Measurements from ENCODE around the gene PEA15.

The PEA15 gene

DNA sequence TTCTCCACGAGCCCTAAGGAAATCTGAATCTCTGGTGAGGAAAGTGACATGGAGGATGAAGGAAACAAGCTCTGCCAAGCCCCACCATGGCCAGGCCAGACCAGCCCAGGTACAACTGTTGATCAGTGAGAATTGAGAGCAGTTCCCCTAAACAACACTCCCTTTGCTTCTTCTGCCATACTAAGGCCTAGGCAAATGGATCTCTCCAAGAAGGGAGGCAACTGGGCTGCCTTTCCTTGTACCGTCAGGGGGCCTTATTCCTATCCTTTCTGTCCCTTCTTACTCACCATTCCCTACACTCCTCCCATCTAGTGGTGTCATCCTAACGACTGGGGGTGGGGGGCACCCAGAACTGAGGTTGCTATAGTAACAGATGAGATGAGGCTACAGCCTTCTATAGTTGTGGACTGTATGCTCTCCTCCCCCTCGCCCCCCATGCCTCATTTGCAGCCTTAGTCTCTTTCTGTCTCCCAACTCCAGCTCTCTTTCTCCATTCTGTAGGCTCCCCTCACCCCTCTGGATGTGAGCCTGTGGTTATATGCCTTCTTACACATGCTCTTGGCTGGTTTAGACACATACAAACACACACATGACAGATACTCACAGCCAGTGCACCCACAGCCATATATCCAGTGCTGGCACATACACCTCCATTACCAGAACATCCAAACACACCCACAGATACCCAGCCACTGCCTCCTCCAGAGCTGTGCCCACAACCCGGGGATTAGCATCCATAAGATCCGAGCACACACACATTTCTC, 3.6 kb downstream of the PEA15 start:
- DNase-seq (ENCODE audit: low read depth, low spot score) = no peak

DNA sequence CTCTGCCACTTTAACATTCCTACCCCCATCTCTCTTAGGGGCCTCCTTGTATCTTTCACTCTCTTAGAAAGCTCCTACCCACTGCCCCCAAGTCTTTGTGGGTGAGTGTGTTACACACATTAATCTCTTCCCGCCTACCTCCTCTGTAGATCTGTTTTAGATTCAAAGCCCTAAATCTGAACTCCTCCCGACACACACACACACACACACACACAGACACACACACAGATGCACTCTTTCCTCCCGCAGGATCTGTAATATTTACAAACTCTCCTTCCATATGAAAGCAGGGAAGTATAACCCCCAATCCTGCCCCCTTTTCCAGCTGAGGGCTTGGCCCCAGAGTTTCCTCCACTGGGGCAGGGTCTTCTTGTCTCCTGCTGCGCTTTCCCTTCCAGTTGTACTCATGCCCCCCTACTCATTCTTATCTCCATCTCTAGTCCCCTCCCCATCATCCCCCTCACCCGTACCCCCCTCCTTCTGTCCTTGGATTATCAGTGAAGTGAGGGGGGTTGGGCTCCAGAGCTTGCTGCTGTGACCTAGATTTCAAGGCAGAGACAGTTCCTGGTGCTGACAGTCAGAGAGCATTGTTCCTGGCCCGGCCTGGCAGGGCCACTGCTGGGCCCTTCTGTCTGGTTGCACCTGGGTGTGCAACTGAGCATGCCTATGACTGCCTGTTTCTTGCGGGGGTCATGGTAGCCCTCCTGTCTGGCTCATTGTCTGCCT, 4.3 kb downstream of the PEA15 start:
- DNase-seq (ENCODE audit: low read depth, low spot score) = no peak

DNA sequence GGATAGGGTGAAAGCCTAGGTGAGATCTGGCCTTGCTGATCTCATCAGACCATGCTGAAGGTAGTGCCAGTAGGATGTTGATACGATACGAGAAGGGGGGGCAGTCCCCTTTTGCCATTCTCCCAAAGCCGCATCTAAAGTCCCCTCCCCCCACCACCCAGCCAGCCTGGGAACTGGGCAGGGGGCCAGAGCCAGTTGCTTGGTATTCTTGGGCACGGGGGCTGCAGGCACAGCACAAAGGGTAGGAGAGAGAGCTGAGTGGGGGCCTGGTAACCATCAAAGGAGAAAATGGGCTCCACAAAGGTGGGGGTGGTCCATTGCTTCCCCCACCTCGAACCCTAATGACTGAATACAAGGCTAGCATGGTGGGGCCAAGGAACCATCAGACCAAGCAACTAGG, 5.4 kb downstream of the PEA15 start:
- DNase-seq (ENCODE audit: low read depth, low spot score) = no peak

DNA sequence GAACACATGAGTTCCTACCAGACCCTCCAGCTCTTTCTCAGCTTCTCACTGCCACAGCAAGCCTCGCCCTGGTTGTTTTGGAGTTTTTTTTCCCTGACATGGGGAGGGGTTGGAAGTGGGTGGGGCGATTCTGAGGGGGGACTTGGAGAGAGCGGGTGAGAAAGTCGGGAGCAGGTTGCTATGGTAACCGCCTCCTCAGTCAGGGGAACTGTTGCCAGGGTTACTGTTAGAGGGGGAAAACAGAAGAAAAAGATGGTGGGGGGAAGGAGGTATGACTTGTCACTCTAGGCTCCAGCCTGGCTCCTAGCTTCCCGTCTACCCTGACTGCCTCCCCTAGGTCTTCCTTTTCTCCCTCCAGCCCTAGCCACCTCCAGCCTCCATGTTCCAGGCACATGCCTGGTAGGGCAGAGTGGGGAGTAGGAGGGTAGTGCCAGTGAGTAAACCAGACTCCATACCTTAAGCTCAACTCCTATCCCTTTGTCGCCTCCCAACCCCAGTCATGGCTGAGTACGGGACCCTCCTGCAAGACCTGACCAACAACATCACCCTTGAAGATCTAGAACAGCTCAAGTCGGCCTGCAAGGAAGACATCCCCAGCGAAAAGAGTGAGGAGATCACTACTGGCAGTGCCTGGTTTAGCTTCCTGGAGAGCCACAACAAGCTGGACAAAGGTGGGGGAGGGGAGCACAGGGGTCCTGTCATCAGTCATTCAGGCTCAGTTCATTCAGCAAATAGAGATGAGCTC, 6.0 kb downstream of the PEA15 start:
- no peak for DNase-seq (ENCODE audit: low read depth, low spot score)

DNA sequence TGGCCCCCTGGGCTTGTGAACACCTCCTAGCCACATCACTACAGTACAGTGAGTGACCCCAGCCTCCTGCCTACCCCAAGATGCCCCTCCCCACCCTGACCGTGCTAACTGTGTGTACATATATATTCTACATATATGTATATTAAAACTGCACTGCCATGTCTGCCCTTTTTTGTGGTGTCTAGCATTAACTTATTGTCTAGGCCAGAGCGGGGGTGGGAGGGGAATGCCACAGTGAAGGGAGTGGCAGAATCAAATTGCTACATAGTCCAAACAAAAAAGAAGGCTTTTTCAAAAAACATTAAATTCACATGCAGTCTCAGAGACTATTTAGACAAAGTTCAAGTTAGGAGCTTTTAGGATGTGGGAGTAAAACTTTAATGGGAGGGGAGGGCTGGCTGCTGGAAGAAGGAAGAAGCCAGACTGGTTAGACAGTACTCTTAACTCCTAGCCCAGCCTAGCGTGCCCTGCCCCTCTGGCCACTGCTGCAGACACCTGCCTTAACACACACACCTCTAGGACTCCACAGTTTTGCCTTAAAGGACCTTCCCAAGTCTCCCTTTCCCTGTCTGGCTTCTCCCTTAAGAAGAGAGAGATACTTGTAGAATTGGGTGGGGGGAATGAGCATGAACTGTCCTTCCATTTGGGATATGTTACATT, 9.4 kb downstream of the PEA15 start:
- DNase-seq (ENCODE audit: low read depth, low spot score) = no peak

DNA sequence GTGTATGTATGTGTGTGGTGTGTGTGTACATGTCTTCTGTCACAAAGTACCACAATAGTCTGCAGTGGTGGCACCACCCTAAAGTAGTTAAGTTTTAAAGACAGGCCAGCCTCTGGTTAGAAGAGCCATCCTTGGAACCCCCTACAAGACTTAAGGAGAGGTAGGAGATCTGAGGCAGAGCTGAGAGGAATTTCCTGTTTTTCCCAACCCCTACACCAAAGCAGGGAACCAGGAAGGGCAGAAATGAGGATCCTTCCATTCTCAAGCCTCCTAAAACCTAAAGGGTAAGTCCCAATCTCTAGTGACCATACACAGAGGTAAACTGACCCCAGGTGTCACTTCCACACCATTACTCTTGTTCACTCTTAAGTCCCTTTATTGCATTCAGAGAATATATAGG, 11.1 kb downstream of the PEA15 start:
- no peak for DNase-seq (ENCODE audit: low read depth, low spot score)

DNA sequence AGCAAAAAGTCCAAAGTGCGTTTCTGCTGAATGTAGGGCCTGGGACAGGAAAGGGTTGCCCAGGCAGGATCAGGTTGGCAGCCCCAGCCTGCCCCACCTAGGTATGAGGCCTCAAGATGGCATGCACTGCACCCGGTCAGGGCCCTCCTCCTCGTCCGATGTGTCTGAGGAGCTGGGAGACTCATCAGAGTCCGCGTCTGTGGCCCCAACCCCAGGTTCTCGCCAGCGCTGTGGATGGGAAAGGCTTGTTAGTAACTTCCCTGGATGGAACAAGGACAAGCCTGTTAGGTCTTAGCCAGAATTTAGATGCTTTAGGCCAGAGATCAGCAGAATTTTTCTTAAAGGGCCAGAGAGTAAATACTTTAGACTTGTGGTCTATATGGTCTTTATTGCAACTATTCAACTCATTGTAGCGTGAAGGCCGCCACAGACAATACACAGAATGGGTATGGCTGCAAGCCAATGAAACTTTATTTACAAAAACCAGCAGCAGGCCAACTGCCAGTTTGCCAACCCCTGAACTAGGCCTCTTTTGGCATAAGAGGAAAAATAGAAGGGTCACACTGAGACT, 12.4 kb downstream of the PEA15 start:
- DNase-seq (ENCODE audit: low read depth, low spot score) = no peak

DNA sequence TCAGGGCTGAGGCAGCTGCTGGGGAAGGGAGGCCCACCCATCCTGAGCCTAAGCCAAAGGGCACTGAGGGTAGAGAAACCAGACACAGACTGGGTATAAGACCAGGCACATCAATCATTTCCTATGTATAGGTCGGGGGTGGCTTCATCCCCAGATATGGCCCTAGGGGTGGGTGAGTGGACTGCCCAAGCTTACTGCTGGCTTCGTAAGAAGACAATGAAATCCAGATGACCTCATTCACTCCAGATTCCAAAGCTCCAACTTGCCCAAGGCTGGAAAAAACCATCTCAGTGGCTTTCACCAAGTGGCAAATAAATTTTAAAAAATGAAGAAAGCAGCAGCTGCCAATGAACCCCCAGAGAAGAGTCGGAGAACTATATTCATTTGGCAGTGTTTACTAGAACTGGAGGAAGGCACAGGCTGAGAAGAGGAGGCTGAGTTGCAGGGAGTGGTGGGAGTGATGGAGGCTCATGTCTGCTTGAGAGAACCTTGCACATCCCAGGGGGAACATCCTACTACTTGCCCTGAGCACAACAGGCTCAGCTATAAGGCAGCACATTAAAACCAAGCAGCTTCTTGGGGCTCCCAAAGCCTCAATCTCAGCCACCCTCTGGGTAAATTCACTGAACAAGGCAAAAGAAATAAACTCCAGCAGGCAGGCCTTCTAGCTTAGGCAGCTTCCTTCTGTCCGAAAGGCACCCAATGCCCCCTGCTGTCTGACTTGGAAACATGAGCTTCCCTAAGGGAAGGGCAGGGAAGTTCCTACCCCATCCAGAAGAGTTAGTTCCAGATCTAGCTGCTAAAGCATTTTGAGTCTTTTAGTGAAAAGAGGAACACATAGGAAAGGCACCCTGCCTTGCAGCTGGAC, 14.1 kb downstream of the PEA15 start:
- DNase-seq (ENCODE audit: low read depth, low spot score) = peak; percentile 48

DNA sequence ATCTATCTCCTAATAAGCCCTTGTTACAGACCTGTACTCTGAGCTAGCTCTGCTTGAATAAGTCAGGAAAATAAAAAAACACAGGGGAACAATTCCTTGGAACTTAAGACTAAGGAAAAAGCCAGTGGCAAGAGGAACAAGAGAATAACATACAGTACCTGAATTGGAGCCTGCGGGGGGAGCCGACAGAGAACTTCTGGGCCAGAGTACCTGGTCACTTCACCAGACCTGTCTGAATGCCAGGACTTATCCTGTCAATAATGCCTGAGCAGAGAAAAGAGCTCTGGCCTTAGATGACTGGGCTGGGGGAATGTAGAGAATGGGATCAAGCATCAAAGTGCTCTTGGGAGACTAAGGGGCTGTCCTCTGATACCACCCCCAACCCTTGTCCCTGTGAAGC, 15.1 kb downstream of the PEA15 start:
- no peak for DNase-seq (ENCODE audit: low read depth, low spot score)

DNA sequence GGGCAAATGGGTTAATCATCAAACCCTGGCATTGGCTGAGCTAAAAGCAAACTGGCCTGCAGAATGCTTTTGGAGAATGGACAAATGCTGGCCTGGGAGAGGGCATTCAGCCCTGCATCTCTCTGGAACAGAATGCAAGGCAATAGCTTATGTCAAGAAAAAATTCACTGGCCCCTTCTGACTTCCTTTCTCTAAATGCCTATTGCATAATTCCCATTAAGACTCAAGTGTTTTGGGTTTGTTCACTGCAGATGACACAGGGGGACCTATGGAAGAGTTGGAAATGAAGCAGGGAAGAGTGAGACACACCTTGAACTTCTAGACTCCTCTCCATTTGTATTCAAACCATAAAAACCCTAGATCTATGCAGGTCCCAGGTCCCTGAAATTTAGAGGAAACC, 15.9 kb downstream of the PEA15 start:
- DNase-seq (ENCODE audit: low read depth, low spot score) = no peak

DNA sequence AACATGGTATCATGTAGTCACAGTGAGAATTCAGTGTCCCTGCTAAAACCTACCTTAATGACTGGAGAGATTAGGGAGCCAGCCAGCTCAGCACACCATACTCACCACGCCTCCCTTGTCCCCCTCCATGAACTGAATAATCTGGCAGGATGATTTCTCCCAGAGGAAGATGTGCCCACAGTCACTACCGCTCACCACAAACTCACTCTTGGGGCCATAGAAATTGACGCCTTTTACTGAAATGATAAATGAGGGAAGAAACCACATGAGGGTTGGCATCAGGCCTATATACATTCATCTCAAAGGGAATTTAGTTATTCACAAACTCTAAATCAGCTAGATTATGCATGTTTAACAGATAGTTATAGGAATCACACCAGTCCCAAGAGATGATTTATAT, 17.4 kb downstream of the PEA15 start:
- no peak for DNase-seq (ENCODE audit: low read depth, low spot score)

DNA sequence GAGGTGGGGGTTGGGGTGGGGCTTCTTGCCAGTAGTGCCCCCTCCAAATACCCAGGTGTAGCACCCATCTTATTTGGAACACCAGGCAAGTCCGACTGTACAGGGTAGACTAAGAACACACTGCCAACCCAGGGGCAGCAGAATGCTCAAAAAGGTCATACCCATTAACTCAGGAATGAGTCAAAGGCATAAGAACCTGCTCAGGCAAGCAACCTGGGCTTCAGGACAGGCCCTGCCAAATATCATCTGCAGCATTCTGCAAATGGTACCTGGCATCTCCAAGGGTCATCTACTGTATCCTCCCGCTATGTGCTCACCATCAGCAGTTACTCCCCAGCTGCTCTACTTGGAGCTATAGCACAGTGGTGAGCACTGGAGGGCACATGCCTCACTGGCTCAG, 19.4 kb downstream of the PEA15 start:
- no peak for DNase-seq (ENCODE audit: low read depth, low spot score)

DNA sequence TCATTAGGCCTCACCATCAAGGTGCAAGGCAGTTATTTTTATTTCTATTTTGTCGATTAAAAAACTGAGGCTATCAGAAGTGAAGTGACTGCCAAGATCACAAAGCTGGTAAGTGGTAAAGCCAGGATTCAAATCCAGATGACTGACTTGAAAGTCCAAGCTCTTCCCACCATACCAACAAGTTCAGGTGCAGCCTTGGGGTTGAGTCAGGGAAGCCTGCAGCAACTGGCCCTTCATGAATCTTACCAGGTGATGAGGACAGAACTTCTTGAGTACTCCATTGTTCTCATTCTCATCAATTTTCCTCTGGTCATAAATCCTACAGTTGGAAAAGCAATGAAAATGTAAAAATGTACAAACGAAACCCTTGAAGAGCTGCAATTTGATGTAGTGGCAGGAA, 20.2 kb downstream of the PEA15 start:
- no peak for DNase-seq (ENCODE audit: low read depth, low spot score)

DNA sequence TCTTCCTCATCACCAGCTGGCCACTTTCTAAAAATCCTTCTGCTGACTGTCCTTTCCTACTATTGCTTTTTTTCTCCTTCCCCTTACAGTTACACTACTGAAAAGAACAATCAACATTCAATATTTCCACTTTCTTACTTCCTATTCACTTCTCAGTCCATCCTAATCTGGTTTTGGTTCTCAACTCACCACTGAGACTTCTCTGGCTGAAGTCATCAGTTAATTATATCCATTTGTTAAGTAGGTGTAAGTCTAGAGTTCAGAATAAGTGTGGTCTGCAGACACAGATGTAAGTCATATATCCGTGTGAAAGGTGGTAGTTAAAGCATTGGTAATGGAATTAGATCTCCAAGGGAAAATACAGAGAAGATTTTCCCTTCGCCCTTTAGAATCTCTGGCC, 21.4 kb downstream of the PEA15 start:
- DNase-seq (ENCODE audit: low read depth, low spot score) = no peak

DNA sequence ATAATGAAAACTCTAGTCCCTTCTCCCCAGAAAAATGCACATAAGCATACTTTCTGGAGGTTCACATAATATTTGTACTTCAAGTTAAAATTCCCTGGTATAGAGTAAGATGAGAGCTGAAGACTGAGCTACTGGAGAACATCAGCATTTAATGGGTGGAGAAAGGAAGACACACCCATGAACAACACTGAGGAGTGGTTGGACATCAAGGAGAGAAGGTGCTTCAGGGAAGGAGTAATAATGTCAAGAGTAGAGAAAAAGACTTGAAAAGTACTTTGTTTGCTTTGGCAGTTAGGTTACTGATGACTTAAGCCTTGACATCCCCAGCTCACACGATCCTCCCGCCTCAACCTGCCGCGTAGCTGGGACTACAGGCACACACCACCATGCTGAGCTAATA, 21.9 kb downstream of the PEA15 start:
- DNase-seq (ENCODE audit: low read depth, low spot score) = no peak

DNA sequence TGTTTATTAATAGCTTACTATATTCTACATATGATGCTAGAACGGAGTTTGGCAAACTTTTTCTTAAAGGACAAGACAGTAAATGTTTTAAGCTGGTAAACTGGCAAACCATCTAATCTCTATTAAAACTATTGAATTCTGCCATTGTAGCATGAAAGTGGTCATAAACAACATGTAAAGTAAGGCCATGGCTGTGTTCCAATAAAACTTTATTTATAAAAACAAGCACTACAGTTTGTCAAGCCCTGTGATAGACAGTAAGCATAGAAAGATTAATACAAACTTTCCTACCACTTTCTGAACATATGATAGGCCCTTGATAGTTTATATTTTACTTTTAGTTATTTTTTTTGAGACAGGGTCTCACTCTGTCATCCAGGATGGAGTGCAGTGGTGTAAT, 22.4 kb downstream of the PEA15 start:
- no peak for DNase-seq (ENCODE audit: low read depth, low spot score)

DNA sequence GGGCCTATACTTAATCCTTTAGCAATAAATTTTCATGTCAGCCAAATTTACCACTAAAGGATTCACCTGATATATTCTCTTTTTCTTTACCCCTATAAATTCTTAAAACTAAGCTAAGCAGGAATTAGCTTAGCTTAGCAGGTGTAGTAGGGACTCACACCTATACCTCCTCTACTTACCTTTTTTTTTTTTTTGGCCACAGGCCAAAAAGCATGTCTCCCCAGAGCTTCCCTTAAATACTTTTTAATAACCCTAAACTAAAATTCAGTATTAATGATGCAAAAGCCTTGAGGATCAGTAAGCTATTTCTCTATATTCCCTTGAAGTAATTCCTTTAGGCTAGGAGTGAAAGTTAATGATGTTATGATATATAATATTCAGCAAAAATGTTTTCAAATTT, 23.2 kb downstream of the PEA15 start:
- no peak for DNase-seq (ENCODE audit: low read depth, low spot score)

DNA sequence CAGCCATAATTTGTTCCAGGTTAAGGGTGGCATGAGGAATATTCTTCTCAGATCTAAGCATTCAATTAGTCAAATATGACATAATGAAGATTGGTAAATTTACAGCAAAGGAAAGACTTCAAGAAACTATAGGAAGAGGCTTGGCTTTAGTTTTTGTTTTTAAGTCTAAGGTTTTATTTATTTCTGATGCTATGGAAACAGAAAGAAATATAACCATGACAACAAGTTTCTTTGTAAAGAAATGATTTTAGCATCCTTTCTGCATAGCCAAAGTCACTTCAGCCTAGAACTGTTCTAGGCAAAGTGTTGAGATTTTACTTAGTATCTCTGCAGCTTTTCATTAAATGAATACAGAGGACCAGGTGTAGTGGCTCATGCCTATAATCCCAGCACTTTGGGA, 27.7 kb downstream of the PEA15 start:
- no peak for DNase-seq (ENCODE audit: low read depth, low spot score)

DNA sequence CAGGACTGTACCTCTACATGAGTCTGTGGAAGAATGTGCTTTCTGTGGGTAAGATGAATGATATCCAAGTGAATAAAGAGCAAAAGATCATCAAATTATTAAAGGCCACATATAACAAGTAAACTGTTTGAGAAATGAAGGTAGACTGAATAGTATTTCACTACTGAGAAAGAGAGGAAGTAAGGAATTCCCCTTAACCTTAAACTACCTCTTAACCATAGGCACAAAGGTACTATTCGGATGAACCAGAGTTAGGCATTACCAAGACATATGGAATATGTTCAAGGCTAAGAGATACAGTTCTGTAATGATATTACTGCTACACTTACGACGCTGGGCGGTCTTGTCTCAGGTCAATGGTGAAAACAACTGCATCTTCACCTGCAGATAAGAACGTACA, 31.6 kb downstream of the PEA15 start:
- no peak for DNase-seq (ENCODE audit: low read depth, low spot score)

DNA sequence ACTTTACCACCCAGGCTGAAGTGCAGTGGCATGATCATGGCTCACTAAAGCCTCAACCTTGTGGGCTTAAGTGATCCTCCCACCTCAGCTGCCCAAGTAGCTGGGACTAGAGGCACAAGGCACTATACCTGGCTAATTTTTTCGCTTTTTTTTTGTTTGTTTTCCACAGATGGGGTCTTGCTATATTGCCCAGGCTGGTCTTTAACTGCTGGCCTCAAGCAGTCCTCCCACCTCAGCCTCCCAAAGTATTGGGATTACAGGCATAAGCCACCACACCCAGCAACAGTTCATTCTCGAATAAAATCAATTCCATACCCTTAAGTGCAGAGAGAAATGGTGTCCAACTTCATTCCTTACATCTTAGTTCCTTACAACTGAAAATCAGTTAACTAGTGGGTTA, 32.4 kb downstream of the PEA15 start:
- DNase-seq (ENCODE audit: low read depth, low spot score) = no peak

DNA sequence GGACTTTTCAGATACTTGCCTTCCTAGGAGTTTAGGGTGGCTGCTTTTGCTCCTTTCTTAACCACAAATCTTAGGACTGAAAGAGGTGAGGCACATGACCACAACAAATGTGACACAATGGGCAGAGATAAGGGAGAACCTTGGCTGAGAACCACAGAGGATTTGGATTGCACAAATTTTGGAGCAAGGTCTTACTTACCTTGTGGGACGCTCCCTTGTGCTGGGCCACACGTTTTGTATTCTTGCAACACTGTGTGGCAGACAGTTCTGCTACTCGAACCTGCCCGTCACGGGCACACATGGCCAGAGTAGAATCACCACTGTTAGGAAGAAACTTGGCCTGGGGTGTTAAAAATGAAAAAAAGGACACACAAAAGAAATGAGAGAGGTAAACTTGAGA, 33.2 kb downstream of the PEA15 start:
- DNase-seq (ENCODE audit: low read depth, low spot score) = no peak
